DMS153 (cell line): Measurements from ENCODE around the gene MYO15A.

ENCODE experiments used
- DNase-seq: peaks from one replicate; lab custom pipeline; 2025; lab: John Stamatoyannopoulos, UW

Gene MYO15A

GRCh38 chr17:18224053-18224386 is 115.5 kb downstream of the MYO15A start:
- DNase-seq = no peak

DNA sequence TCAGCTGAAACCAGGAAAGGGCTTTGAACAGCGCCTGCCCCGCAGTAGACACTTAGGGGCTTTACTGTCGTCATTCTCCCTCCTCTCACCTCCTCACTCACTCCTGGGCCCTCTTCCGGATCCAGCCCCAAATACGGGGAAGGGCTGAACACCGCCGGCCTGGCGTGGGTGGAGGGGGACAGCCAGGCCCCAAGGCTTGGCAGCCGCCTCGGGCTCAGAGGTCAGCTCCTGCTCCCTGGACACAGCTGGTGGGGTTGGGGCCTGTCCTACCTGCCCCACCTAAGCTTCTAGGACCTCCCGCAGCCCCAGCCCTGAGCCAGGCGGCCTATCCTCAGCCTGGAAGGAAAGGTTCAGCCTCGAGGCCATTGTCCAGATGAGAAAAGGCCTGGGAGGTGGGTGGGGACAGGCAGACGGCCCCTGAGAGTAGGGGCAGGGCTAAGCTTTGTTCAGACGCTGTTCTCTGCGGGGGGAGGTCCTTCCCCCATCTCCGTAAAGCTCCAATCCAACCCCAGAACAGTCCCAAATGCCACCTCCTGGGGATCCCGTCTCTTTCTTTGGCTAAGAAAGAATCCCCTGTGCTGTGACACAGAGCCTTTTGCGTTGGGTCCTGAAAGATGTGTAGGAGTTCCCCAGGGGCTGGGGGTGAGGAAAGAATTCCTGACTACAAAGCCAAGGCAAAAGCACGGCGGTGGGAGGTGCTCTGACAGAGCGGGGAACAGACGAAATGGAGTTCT is 116.0 kb downstream of the MYO15A start:
- DNase-seq = no peak

- peak; percentile 64 for DNase-seq
These were observed 116.6 kb downstream of the MYO15A start, which contains the start of gene LLGL1 for GRCh38 chr17:18225121-18225641. TSS of gene LLGL1 (plus strand) at chr17:18225635. CDS start at chr17:18225683, 48 bp downstream.

DNA sequence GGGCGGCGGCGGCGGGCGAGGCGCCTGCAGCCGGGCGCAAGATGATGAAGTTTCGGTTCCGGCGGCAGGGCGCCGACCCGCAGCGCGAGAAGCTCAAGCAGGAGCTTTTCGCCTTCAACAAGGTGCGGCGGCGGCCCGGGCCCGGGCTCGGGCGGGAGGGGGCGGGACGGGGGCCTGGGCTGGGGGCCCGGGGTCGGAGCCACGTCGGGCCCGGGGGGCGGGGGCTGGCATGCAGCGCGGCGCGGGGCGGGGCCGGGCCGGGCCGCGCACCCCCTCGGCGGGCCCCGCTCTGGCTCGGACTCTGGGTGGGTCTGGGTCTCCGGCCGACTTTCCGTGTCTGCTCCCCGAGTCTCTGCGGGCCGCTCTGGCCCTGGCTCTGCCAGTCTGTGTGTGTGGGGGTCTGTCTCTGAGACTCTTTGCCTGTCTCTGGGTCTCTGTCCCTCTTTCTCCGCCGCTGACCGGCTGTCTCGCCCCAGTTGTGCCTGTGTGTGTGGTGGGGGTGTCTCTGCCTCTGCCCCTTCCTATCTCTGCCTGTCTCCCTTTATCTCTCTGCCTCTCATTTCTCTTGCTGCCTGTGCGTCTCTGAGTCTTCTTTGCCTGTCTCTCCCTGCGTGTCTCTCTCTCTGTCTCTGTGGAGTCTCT is 117.2 kb downstream of the MYO15A start:
- no peak for DNase-seq

GRCh38 chr17:18226284-18226945 is 117.9 kb downstream of the MYO15A start:
- no peak for DNase-seq

DNA sequence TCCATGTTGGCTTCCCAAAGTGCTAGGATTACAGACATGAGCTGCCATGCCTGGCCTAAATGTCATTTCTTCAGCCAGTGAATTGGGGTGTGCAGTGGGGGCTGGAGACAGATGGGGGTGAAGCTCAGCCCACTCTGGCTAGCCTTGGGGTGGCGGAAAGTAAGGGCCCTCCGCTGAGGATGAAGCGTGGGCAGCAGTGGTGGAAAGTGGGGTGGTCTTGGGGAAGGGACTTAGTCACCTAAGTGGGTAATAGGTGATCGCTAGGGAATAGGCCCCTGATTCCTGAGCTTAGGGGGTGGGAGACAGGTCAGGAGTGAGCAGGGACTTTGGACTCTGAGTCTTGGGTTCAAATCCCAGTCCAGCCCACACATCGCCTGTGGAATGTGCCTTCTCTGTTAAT is 119.1 kb downstream of the MYO15A start:
- DNase-seq = no peak

DNA sequence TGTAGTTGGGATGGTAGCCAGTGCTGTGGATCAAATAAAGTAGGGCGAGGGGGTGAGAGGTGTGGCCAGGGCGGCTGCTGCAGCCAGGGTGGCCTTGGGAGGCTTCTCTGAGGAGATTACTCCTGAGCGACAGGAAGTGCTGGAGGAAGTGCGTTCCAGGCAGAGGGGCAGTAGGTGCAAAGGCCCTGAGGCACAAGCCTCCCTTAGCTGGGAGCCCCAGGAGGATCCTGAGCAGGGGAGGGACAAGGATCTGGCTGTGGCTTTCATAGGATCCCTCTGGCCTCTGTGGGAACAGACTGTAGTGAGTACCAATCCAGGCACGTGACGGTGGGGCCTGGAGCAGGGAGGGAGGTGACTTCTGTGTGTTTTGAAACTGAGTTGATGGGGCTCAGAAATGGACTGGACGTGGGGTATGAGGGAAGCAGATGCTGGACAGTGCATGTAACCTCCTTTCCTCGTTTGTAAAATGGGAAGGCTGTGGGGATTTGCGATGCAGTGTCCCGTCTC is 119.7 kb downstream of the MYO15A start:
- DNase-seq = no peak

DNA sequence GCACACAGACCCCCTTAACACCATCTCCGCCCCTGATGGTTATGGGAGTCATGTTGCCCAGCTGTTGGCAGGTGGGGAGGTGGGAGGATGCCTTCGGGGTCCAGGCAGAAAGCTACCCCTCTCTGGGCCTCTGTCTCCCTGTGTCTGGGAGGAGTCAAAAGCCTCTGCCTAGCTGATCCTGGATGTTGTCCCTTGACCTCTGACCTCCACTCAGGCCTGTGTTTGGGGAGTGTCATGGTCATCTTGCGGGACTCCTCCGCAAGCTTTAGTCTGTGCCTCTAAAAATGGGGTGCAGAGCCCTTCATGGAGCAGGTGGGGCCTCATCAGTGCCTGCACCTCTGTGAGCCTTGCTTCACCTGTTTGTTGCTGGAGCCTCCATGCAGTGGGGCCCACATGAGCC is 120.7 kb downstream of the MYO15A start:
- DNase-seq = no peak
